HG03064 (cell line): ENCODE results near the gene AKAP13.
"Not testable (repeated sequence)": the region's sequence is repeated elsewhere in the genome, so short reads cannot be mapped to it uniquely, and the experiment has no call there.

Experiments used
- ATAC-seq: cut with Tn5 transposase; IDR thresholded peaks from one replicate; pipeline ENCODE4 v1.9.1; 2021; ENCODE audit warnings: low read depth; ENCODE audit not compliant: unreplicated experiment

AKAP13 gene

DNA sequence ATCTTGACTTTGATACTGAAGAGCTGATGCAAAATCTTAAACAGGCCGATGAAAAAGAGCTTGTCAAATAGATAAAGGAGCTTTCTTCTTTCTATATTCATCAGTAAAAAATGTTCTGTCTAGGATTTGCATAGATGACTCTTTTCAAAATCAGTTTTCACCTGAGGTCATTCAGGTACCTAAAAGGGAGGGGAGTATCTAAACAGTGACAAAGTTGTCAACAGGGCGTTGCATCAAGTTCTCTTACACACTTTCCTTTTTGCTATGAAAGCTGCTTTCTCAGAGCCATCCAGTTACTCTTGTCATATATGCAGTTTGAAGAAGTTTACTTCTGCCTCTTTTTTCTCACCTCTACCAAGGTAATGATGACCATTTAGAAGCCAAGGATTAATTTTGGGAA lies 60.0 kb downstream of the AKAP13 start:
- ATAC-seq: peak; percentile 61

DNA sequence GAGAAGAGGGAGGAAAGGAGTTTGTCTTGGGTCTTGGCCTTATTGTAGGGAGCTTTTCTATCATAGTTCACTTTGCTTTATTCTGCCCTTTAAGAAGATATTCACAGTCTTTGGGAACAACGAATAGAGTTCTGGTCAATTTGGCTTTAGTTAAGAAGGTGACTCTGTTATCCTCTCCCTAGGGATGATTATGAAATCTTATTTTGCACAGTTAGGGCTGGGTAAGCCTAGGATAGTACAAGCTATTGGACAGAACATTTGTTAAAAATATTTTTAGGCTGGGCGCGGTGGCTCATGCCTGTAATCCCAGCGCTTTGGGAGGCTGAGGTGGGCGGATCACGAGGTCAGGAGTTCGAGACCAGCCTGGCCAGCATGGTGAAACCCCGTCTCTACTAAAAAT lies 61.5 kb downstream of the AKAP13 start:
- ATAC-seq: not testable (repeated sequence)

DNA sequence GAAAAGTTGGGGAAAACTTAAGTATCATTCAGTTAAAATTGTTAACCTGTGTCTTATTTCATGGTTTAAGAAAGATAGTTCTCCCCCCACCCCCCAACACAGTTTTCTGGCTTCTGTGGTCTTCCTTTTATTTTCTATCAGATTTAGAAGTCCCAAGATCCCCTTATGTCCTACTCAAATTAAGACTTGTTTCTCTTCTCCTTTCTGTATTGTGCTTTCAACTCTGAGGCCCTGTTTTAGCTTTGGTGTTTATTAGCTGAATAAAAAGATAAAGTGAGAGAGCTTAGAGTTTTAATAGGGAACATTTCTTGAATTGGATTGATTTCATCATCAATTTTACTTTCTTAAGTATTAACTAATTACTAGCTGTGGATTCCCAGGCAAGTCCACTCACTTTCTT lies 62.6 kb downstream of the AKAP13 start:
- ATAC-seq: peak; percentile 49

- ATAC-seq: peak; percentile 54
These were observed 63.2 kb downstream of the AKAP13 start for GRCh38 chr15:85443593-85444087.

DNA sequence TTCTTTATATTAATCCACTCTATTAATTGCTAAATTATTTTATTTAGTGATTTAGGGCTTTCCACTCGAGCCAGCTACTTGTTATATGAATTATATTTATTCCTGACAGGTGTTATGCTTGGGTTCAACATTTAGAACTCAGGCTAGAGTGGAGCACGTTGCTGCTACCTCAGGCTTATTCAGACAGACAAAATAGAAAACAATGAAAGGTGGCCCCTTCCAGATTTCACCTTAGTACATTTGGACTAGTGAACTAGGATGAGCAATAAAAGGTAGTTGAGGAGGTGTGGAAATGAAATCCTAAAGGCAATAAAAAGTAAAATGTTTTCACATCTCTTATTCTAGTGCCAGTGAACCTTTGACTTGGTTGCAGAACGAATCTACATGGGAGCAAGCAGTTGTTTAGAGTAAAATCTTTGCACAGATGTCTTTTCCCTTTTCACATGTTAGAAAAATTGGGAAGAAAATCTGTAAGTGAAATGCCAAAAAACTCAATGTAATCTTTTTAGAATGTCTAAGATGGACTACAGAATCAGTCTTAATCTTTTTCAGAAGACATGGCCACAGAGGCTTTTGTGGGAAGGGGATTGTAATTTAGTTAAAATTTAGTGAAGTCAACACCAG lies 63.8 kb downstream of the AKAP13 start:
- no peak for ATAC-seq

DNA sequence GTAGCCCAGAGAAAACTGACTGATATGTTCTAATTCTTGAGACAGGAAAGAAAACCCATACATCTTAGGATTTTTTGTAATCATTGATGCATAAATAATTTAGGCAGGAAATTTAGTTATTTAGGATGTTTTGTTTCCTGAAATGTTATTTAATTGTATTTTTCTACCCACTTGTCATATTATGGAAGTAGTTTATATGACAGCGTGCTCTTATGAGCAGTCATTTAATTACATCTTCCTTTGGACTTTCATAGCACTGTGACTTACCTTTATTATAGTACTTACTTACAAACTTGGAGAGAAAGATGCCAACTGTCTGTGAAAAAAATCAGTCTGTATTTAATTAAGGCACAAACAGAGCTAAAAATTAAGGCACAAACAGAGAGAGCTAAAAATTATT lies 65.0 kb downstream of the AKAP13 start:
- no peak for ATAC-seq

- ATAC-seq: no peak
These were observed 70.8 kb downstream of the AKAP13 start for GRCh38 chr15:85451099-85451700.

- no peak for ATAC-seq
These were observed 72.0 kb downstream of the AKAP13 start for GRCh38 chr15:85452436-85452835.

- ATAC-seq: no peak
These were observed 72.9 kb downstream of the AKAP13 start for GRCh38 chr15:85453144-85453872.

DNA sequence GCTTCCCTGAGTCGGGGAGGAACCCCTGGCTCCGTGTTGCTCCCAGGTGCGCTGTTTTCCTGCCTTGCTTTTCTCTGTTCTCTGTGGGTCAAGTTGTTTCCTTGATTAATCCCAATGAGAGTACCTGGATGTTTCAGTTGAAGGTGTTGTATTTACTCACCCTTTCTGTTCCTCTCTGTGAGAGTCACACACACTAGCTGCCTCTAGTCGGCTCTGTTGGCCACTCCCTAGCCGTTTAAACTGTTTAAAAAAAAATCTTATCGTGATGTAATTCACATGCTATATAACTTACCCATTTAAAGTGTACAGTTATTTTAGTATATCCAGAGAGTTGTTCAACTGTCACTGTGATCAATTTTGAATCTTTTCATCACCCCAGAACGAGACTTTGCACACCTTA lies 74.0 kb downstream of the AKAP13 start:
- no peak for ATAC-seq

DNA sequence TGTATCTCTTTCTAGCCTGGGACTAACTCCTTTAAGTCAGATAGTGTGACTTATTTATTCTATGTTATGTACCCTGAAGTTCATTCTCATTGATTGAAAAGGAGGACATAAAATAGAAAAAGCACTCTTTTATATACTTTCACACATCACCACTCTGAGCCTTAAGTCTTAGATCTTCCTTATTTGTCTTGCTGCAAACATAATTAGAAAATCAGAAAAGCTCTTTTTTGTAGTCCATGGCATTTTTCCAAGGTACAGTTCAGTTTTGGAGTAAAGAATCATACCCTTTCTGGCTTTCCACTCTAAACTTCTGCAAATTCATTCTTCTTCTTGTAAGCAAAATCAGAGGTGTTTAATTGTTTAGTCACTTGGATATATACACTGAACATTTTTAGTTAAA lies 75.5 kb downstream of the AKAP13 start:
- ATAC-seq: no peak

- no peak for ATAC-seq
These were observed 76.4 kb downstream of the AKAP13 start for GRCh38 chr15:85456798-85457197.

DNA sequence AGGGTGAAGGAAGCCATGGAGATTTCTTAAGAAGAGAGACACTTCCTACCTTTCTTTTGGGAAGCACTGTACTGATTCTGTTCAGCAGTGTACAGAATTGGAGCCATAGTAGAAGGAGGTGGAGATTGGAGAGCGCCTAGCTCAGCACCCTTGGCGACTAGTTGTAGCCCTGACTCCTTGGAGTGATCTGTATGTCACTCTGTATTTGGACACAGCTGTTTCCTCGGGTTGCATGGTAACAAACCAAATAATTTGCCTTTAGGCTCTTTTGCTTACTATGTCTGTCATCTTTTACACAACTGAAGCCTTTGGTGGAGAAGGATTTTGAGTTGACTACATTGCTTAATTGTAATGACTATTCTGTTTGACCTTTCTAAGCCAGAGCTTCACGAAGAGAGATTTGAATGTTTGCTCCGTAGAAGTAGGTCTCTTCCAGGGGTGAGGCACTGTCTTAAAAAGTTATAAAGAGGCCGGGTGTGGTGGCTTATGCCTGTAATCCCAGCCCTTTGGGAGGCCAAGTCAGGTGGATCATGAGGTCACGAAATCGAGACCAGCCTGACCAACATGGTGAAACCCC lies 77.1 kb downstream of the AKAP13 start:
- peak; percentile 71 for ATAC-seq

DNA sequence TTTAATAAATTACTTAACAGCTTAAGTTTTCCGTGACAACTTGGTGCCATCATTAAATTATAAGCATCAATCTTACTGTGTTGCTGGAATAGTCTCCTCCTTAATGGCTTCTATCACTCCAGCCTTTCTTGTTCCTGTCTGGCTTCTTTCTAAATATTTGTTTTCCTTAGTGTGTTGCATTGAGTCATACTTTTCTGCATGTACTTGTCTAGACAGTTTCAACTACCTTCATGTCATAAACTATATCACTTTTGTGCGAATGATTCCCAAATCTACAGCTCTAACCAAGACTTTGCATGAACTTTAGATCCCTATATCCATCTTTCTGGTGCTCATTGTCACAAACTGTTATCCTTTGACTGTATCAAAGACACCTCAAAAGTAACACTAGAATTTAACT lies 78.4 kb downstream of the AKAP13 start:
- ATAC-seq: no peak

DNA sequence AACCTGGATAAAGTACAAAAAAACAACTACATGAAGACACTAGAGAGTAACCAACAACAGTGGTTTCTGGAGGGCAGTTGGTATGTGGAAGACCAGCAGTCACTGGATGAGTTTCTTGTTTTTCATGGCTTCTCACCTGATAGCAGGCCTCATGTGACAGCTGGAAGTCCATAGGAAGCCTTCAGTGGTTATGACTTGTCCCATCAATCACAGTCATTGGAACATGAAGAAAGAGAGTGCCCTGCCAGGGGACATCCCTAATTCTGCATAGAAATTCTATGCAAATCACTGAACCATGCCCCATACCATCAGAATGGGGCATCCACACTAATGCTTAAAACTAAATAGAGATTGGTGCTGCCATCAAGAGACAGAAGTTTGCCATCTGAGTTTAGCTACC lies 81.6 kb downstream of the AKAP13 start:
- ATAC-seq: no peak

DNA sequence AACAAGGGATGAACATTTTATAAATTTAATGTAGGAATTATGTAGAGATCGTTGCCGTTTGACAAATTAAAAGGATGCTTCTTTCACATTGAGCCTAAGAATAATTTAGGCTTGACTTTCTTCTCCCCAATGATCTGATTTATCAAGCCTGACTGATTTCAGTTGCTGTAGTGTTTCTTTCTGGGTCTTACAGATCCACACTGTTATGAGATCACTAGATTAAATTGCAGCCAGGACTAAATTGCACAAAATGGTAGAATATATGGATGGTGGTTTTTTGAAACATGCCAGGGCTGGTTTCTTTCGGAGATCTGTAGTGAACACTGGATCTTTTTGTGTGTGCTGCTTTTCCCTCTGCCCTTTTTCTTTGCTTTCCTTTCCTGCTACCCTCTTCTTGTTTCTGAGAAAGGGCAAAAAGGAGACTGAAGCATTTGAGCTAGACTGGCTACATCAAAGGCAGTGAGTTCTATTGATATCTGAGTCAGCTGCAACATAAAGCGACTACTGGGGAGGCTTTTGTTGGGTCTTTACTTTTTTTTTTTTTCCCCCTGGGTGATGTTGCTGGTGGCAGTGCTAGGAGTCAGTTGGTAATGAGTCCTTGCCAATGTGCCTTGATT lies 83.0 kb downstream of the AKAP13 start:
- ATAC-seq: no peak

- ATAC-seq: no peak
These were observed 83.6 kb downstream of the AKAP13 start for GRCh38 chr15:85463976-85464375.

DNA sequence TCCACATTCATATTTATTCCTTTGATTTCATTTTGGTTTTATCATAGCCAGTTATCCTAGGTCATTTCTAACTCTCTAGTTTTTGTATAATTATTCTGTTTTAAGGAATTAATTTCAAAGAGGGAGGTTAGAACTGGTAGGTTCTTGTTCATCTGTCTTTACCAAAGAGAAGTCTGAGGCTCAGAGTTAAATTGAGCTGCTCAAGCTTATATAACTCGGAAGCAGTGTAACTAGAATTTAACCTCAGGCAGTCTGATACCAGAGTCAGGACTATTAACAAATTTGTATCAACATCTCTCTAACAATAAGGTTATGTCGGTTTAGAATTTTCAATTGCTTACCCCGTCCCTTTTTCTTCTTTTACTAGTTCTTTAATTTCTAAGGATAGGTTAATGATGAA lies 84.1 kb downstream of the AKAP13 start:
- ATAC-seq: no peak

DNA sequence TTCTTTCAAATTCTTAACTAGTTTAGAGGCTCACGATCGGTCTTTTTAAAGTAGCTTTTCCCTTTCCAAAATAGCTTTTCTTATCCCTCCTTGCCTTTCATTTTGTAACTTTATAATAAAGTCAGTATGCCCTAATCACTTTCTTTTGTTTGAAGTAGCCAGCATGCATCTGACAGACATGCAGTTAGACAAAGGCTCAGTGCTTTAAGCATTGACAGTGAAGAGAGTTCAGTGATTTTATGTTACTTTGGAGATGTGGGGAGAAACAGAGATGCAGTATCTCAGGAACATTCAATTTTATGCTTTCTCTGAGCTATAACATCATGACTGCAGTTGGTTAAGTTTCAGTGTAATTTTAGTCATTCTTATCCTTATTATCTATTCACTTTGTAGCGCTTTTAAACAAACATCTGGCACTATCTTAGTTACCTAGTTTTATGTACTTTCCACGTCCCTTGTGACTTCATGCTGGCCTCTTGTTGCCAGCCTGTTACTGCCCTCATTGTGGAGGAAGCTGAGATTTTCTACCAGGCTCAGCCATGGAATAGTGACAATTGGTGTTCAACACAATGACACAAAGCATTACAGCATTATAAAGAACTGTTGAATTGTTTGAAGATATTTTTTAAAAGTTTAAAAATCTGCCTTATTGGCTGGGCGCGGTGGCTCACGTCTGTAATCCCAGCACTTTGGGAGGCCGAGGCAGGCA lies 90.3 kb downstream of the AKAP13 start:
- no peak for ATAC-seq

- no peak for ATAC-seq
These were observed 91.9 kb downstream of the AKAP13 start for GRCh38 chr15:85472349-85472748.
